CD4-positive, CD25-positive, alpha-beta regulatory T cell (primary cell): ENCODE results near the gene LMX1B. TPM values are rescaled to one million over a fixed set of nuclear protein-coding genes. Genes with fewer than 3 reads are reported as not detected.
A peak's percentile ranks its signal among the peaks of the same experiment; 100 is the strongest.

Experiments
- ATAC-seq, 2 donors: fragments of 150-1000 bp; cut with Tn5 transposase; one replicate each; pipeline ENCODE4 v1.10.0; 2021; ENCODE audit warnings: low read depth in 2 of 2, moderate number of reproducible peaks in 2 of 2, moderate library complexity in 1 of 2
- DNase-seq, 3 donors: peaks; one replicate each; pipeline versions ENCODE4 v3.0.0 to v3.0.0-alpha.2; 2012 to 2022; ENCODE audit warnings: mixed read lengths in 1 of 3
- H3K27ac ChIP-seq: one replicate; pipeline ENCODE4 v1.7.0; 2013; ENCODE audit warnings: mild to moderate bottlenecking, low read length; ENCODE audit not compliant: insufficient read depth, poor library complexity, severe bottlenecking
- H3K27me3 ChIP-seq: one replicate; pipeline ENCODE4 v1.7.0; 2013; ENCODE audit warnings: low read length; ENCODE audit not compliant: control insufficient read depth, insufficient read depth
- H3K36me3 ChIP-seq: one replicate; pipeline ENCODE4 v1.7.0; 2013; ENCODE audit warnings: mild to moderate bottlenecking, low read length, moderate library complexity; ENCODE audit not compliant: control insufficient read depth, insufficient read depth
- H3K4me1 ChIP-seq: 2 replicates; pipeline ENCODE4 v1.7.0; 2013; ENCODE audit warnings: mild to moderate bottlenecking, low read length; ENCODE audit not compliant: insufficient read depth, control insufficient read depth, poor library complexity, severe bottlenecking
- H3K4me3 ChIP-seq: one replicate; pipeline ENCODE4 v1.7.0; 2013; ENCODE audit warnings: low read depth, mild to moderate bottlenecking, low read length, moderate library complexity
- H3K9me3 ChIP-seq, 2 experiments: 1 replicate in 1 of 2; 2 replicates in 1 of 2; pipeline ENCODE4 v1.7.0; 2013; ENCODE audit warnings: low read length in 2 of 2, mild to moderate bottlenecking in 1 of 2, moderate library complexity in 1 of 2; ENCODE audit not compliant: control insufficient read depth in 2 of 2
- H3K27ac Mint-ChIP-seq, 3 donors: one replicate each; pipeline ENCODE4 v1.8.0; 2020 to 2022; ENCODE audit warnings: mild to moderate bottlenecking in 3 of 3, mixed read lengths in 3 of 3, moderate library complexity in 2 of 3
- H3K27me3 Mint-ChIP-seq: one replicate; pipeline ENCODE4 v1.8.0; 2022; ENCODE audit warnings: mild to moderate bottlenecking, mixed read lengths
- H3K36me3 Mint-ChIP-seq: one replicate; pipeline ENCODE4 v1.8.0; 2020; ENCODE audit warnings: mixed read lengths
- H3K4me1 Mint-ChIP-seq, 4 donors: one replicate each; pipeline ENCODE4 v1.8.0; 2020 to 2022; ENCODE audit warnings: mixed read lengths in 4 of 4, mild to moderate bottlenecking in 1 of 4
- H3K4me3 Mint-ChIP-seq, 4 donors: one replicate each; pipeline ENCODE4 v1.8.0; 2020 to 2022; ENCODE audit warnings: mild to moderate bottlenecking in 4 of 4, mixed read lengths in 4 of 4, moderate library complexity in 3 of 4
- H3K9me3 Mint-ChIP-seq, 7 donors: one replicate each; pipeline ENCODE4 v1.8.0; 2020 to 2022; ENCODE audit warnings: mixed read lengths in 7 of 7, mild to moderate bottlenecking in 3 of 7, moderate library complexity in 2 of 7
- polyA plus RNA-seq, 4 donors: library from polyadenylated mRNA; unstranded; fragments of 300-500 nt; fragmentation: Illumina TruSeq; gene quantifications; one replicate each; pipeline ENCODE4 v1.2.3, GENCODE V29; 2021
- total RNA-seq: library from RNA; stranded (reverse); gene quantifications from one replicate; pipeline ENCODE4 v1.2.3, GENCODE V29; 2022

LMX1B gene
- total and polyA plus RNA-seq, 5 donors from 2014 or later = not detected

- no peaks in the 10 kb centered on the region for H3K4me1 ChIP-seq
- no peak overlapping the region for H3K27ac ChIP-seq
- H3K36me3 ChIP-seq = no peaks in the 10 kb centered on the region
- Mint-ChIP-seq H3K9me3 (peaks cover 0 to 2% (median 0%) of the 10 kb centered on the region in 7 donors), H3K27ac (no peak overlapping the region), H3K4me1 (peaks cover 0 to 11% (median 2%) of the 10 kb centered on the region in 4 donors), H3K27me3 (peaks cover 81% of the 10 kb centered on the region), H3K4me3 (no peak overlapping the region), H3K36me3 (no peaks in the 10 kb centered on the region)
- peaks cover 19% of the 10 kb centered on the region for H3K27me3 ChIP-seq
- no peak for ATAC-seq
- H3K4me3 ChIP-seq = no peak overlapping the region
- DNase-seq = no peak
- H3K9me3 ChIP-seq = no peaks in the 10 kb centered on the region
These were observed 61.4 kb downstream of the LMX1B start for GRCh38 chr9:126675147-126675467.

- H3K4me3 Mint-ChIP-seq = peak overlapping the region in 1 of 4 donors; percentile 64
- DNase-seq (no peak), ATAC-seq (no peak)
These were observed 62.5 kb downstream of the LMX1B start for GRCh38 chr9:126676102-126676684.

GRCh38 chr9:126676685-126677143 lies 63.0 kb downstream of the LMX1B start:
- Histone ChIP-seq H3K9me3 (no peaks in the 10 kb centered on the region), H3K4me1 (no peaks in the 10 kb centered on the region), H3K36me3 (no peaks in the 10 kb centered on the region), H3K27ac (no peak overlapping the region), H3K4me3 (no peak overlapping the region), H3K27me3 (peaks cover 19% of the 10 kb centered on the region)
- no peak overlapping the region for H3K27ac Mint-ChIP-seq
- H3K9me3 Mint-ChIP-seq = peaks cover 0 to 2% (median 0%) of the 10 kb centered on the region in 7 donors
- no peak overlapping the region for H3K4me3 Mint-ChIP-seq
- no peaks in the 10 kb centered on the region for H3K36me3 Mint-ChIP-seq
- DNase-seq (no peak), ATAC-seq (no peak)
- H3K27me3 Mint-ChIP-seq = peaks cover 96% of the 10 kb centered on the region
- H3K4me1 Mint-ChIP-seq = peaks cover 0 to 13% (median 2%) of the 10 kb centered on the region in 4 donors

More at GRCh38 chr9:126676102-126676684, 62.5 kb downstream of the LMX1B start:
- Histone ChIP-seq H3K27ac (no peak overlapping the region), H3K9me3 (no peaks in the 10 kb centered on the region), H3K4me3 (no peak overlapping the region), H3K27me3 (peaks cover 17% of the 10 kb centered on the region), H3K36me3 (no peaks in the 10 kb centered on the region), H3K4me1 (no peaks in the 10 kb centered on the region)
- H3K36me3 Mint-ChIP-seq = no peaks in the 10 kb centered on the region
- no peak overlapping the region for H3K27ac Mint-ChIP-seq
- H3K9me3 Mint-ChIP-seq = peaks cover 0 to 2% (median 0%) of the 10 kb centered on the region in 7 donors
- peaks cover 0 to 13% (median 2%) of the 10 kb centered on the region in 4 donors for H3K4me1 Mint-ChIP-seq
- H3K27me3 Mint-ChIP-seq = peaks cover 92% of the 10 kb centered on the region

- ATAC-seq (no peak), DNase-seq (no peak)
- peaks cover 19% of the 10 kb centered on the region for H3K27me3 ChIP-seq
- H3K9me3 ChIP-seq = no peaks in the 10 kb centered on the region
- no peaks in the 10 kb centered on the region for H3K36me3 Mint-ChIP-seq
- H3K4me3 ChIP-seq = no peak overlapping the region
- H3K27me3 Mint-ChIP-seq = peaks cover 95% of the 10 kb centered on the region
- H3K9me3 Mint-ChIP-seq = peaks cover 0 to 2% (median 0%) of the 10 kb centered on the region in 7 donors
- H3K36me3 ChIP-seq = no peaks in the 10 kb centered on the region
- no peak overlapping the region for H3K4me3 Mint-ChIP-seq
- H3K4me1 Mint-ChIP-seq = peaks cover 0 to 17% (median 4%) of the 10 kb centered on the region in 4 donors
- no peak overlapping the region for H3K27ac Mint-ChIP-seq
- H3K4me1 ChIP-seq = no peaks in the 10 kb centered on the region
- H3K27ac ChIP-seq = no peak overlapping the region
These were observed 63.7 kb downstream of the LMX1B start for GRCh38 chr9:126677188-126678084.

- H3K27me3 ChIP-seq = peaks cover 22% of the 10 kb centered on the region
- peaks cover 91% of the 10 kb centered on the region for H3K27me3 Mint-ChIP-seq
- H3K9me3 ChIP-seq = no peaks in the 10 kb centered on the region
- no peak for ATAC-seq
- H3K27ac Mint-ChIP-seq = no peak overlapping the region
- no peaks in the 10 kb centered on the region for H3K4me1 ChIP-seq
- no peaks in the 10 kb centered on the region for H3K36me3 Mint-ChIP-seq
- DNase-seq = no peak
- H3K36me3 ChIP-seq = no peaks in the 10 kb centered on the region
- peaks cover 0 to 23% (median 4%) of the 10 kb centered on the region in 4 donors for H3K4me1 Mint-ChIP-seq
- no peak overlapping the region for H3K4me3 Mint-ChIP-seq
- H3K27ac ChIP-seq = no peak overlapping the region
- H3K9me3 Mint-ChIP-seq = peaks cover 0 to 2% (median 0%) of the 10 kb centered on the region in 7 donors
- H3K4me3 ChIP-seq = no peak overlapping the region
These were observed 65.3 kb downstream of the LMX1B start for GRCh38 chr9:126678989-126679388.

GRCh38 chr9:126681336-126681735 lies 67.6 kb downstream of the LMX1B start:
- Histone ChIP-seq H3K4me3 (no peak overlapping the region), H3K9me3 (no peaks in the 10 kb centered on the region), H3K4me1 (no peaks in the 10 kb centered on the region), H3K27ac (no peak overlapping the region), H3K27me3 (peaks cover 29% of the 10 kb centered on the region), H3K36me3 (no peaks in the 10 kb centered on the region)
- Mint-ChIP-seq H3K9me3 (peaks cover 0 to 4% (median 0%) of the 10 kb centered on the region in 7 donors), H3K27me3 (peaks cover 93% of the 10 kb centered on the region), H3K36me3 (no peaks in the 10 kb centered on the region), H3K27ac (no peak overlapping the region), H3K4me3 (peak overlapping the region in 1 of 4 donors; percentile 41), H3K4me1 (peaks cover 0 to 16% (median 3%) of the 10 kb centered on the region in 4 donors)
- ATAC-seq (no peak), DNase-seq (no peak)

- Mint-ChIP-seq H3K36me3 (no peaks in the 10 kb centered on the region), H3K27me3 (peaks cover 90% of the 10 kb centered on the region), H3K9me3 (peaks cover 0 to 4% (median 0%) of the 10 kb centered on the region in 7 donors), H3K4me3 (peak overlapping the region in 1 of 4 donors; percentile 41), H3K4me1 (peaks cover 0 to 13% (median 3%) of the 10 kb centered on the region in 4 donors), H3K27ac (no peak overlapping the region)
- H3K4me3 ChIP-seq = no peak overlapping the region
- no peak overlapping the region for H3K27ac ChIP-seq
- H3K9me3 ChIP-seq = no peaks in the 10 kb centered on the region
- no peaks in the 10 kb centered on the region for H3K36me3 ChIP-seq
- no peak for DNase-seq
- no peaks in the 10 kb centered on the region for H3K4me1 ChIP-seq
- H3K27me3 ChIP-seq = peaks cover 29% of the 10 kb centered on the region
- ATAC-seq = no peak
These were observed 68.5 kb downstream of the LMX1B start for GRCh38 chr9:126682113-126682810.
